Parathyroid adenoma (tissue), 2 donors: ENCODE results near the gene KPNA2.

Experiments used
- H2AFZ ChIP-seq: fragments of 300-600 bp; sonication (generic); one replicate; pipeline ENCODE4 v1.7.0; 2017; ENCODE audit warnings: antibody characterized with exemption, mild to moderate bottlenecking
- H3K27ac ChIP-seq: fragments of 300-600 bp; sonication (generic); one replicate; pipeline ENCODE4 v1.7.0; 2017
- H3K27me3 ChIP-seq: fragments of 300-600 bp; sonication (generic); one replicate; pipeline ENCODE4 v1.7.0; 2017; ENCODE audit warnings: low read length; ENCODE audit not compliant: control insufficient read depth, insufficient read depth
- H3K36me3 ChIP-seq: fragments of 300-600 bp; sonication (generic); one replicate; pipeline ENCODE4 v1.7.0; 2017; ENCODE audit warnings: low read length; ENCODE audit not compliant: control insufficient read depth, insufficient read depth
- H3K4me1 ChIP-seq: fragments of 300-600 bp; sonication (generic); one replicate; pipeline ENCODE4 v1.7.0; 2017; ENCODE audit warnings: control low read depth
- H3K4me2 ChIP-seq: fragments of 300-600 bp; sonication (generic); one replicate; pipeline ENCODE4 v1.7.0; 2017; ENCODE audit warnings: low read length
- H3K4me3 ChIP-seq: fragments of 300-600 bp; sonication (generic); one replicate; pipeline ENCODE4 v1.7.0; 2017; ENCODE audit warnings: low read depth, low read length
- H3K79me2 ChIP-seq: fragments of 300-600 bp; sonication (generic); one replicate; pipeline ENCODE4 v1.7.0; 2017; ENCODE audit warnings: control low read depth
- H3K9ac ChIP-seq: fragments of 300-600 bp; sonication (generic); one replicate; pipeline ENCODE4 v1.7.0; 2017; ENCODE audit warnings: mild to moderate bottlenecking
- H3K9me3 ChIP-seq: fragments of 300-600 bp; sonication (generic); one replicate; pipeline ENCODE4 v1.7.0; 2017; ENCODE audit warnings: low read length; ENCODE audit not compliant: control insufficient read depth
- CTCF ChIP-seq: fragments of 300-600 bp; sonication (generic); IDR thresholded peaks from one replicate; pipeline ENCODE4 v1.7.0; 2017; ENCODE audit warnings: antibody characterized with exemption, mild to moderate bottlenecking
- donor health status: primary hyperparathyroidism.

The KPNA2 gene

GRCh38 chr17:68089881-68090280 lies 54.3 kb downstream of the KPNA2 start:
- no peak overlapping the region for H2AFZ ChIP-seq
- H3K9ac ChIP-seq: no peak overlapping the region
- H3K9me3 ChIP-seq: no peaks in the 10 kb centered on the region
- no peak for TF ChIP-seq CTCF
- H3K36me3 ChIP-seq: no peaks in the 10 kb centered on the region
- no peak overlapping the region for H3K4me2 ChIP-seq
- H3K4me1 ChIP-seq: no peaks in the 10 kb centered on the region
- no peaks in the 10 kb centered on the region for H3K27me3 ChIP-seq
- no peak overlapping the region for H3K4me3 ChIP-seq
- H3K27ac ChIP-seq: no peak overlapping the region
- H3K79me2 ChIP-seq: no peaks in the 10 kb centered on the region

GRCh38 chr17:68094481-68095078 lies 59.0 kb downstream of the KPNA2 start:
- Histone ChIP-seq H3K79me2 (no peaks in the 10 kb centered on the region), H3K9ac (no peak overlapping the region), H3K27ac (no peak overlapping the region), H3K9me3 (no peaks in the 10 kb centered on the region), H2AFZ (no peak overlapping the region), H3K4me3 (no peak overlapping the region), H3K27me3 (no peaks in the 10 kb centered on the region), H3K4me2 (no peak overlapping the region), H3K4me1 (no peaks in the 10 kb centered on the region), H3K36me3 (no peaks in the 10 kb centered on the region)
- no peak for TF ChIP-seq CTCF

GRCh38 chr17:68095205-68095811 lies 59.8 kb downstream of the KPNA2 start:
- Histone ChIP-seq H3K36me3 (no peaks in the 10 kb centered on the region), H3K4me1 (no peaks in the 10 kb centered on the region), H3K9ac (no peak overlapping the region), H3K27me3 (no peaks in the 10 kb centered on the region), H3K4me3 (no peak overlapping the region), H3K4me2 (no peak overlapping the region), H2AFZ (no peak overlapping the region), H3K27ac (no peak overlapping the region), H3K79me2 (no peaks in the 10 kb centered on the region), H3K9me3 (no peaks in the 10 kb centered on the region)
- no peak for TF ChIP-seq CTCF

- Histone ChIP-seq H2AFZ (no peak overlapping the region), H3K27me3 (no peaks in the 10 kb centered on the region), H3K9ac (no peak overlapping the region), H3K9me3 (no peaks in the 10 kb centered on the region), H3K79me2 (no peaks in the 10 kb centered on the region), H3K4me1 (no peaks in the 10 kb centered on the region), H3K4me2 (no peak overlapping the region), H3K27ac (no peak overlapping the region), H3K4me3 (no peak overlapping the region), H3K36me3 (no peaks in the 10 kb centered on the region)
- no peak for TF ChIP-seq CTCF
These were observed 60.6 kb downstream of the KPNA2 start for GRCh38 chr17:68096111-68096510.
